GM03348 (cell line): ENCODE measurements around the gene BCOR.

Experiments used
- DNase-seq: peaks from one replicate; pipeline ENCODE4 v3.0.0; 2012; ENCODE audit warnings: low spot score

Gene BCOR

GRCh38 chrX:40098264-40099054 is 701 bp upstream of the BCOR start:
- peak; percentile 43 for DNase-seq

GRCh38 chrX:40097141-40097503 is 636 bp downstream of the BCOR start:
- peak; percentile 29 for DNase-seq

- peak; percentile 57 for DNase-seq
Observed at GRCh38 chrX:40096395-40097091, 1.2 kb downstream of the BCOR start.

GRCh38 chrX:40095583-40096394 is 2.0 kb downstream of the BCOR start:
- DNase-seq = peak; percentile 31

GRCh38 chrX:40094900-40095582 is 2.7 kb downstream of the BCOR start:
- no peak for DNase-seq

- DNase-seq = peak; percentile 47
Observed at GRCh38 chrX:40094041-40094899, 3.5 kb downstream of the BCOR start.

GRCh38 chrX:40093586-40093985 is 4.2 kb downstream of the BCOR start:
- no peak for DNase-seq

GRCh38 chrX:40092808-40093435 is 4.8 kb downstream of the BCOR start:
- no peak for DNase-seq

- no peak for DNase-seq
Observed at GRCh38 chrX:40091691-40092421, 5.9 kb downstream of the BCOR start.

- no peak for DNase-seq
Observed at GRCh38 chrX:40090961-40091360, 6.8 kb downstream of the BCOR start.

GRCh38 chrX:40090050-40090804 is 7.5 kb downstream of the BCOR start:
- peak; percentile 38 for DNase-seq

GRCh38 chrX:40088803-40089540 is 8.8 kb downstream of the BCOR start:
- DNase-seq = no peak

- no peak for DNase-seq
Observed at GRCh38 chrX:40088299-40088625, 9.5 kb downstream of the BCOR start.

GRCh38 chrX:40087425-40088298 is 10.1 kb downstream of the BCOR start:
- no peak for DNase-seq

- DNase-seq = no peak
Observed at GRCh38 chrX:40086569-40087335, 11.0 kb downstream of the BCOR start.

- no peak for DNase-seq
Observed at GRCh38 chrX:40085714-40086113, 12.0 kb downstream of the BCOR start.

GRCh38 chrX:40085102-40085551 is 12.6 kb downstream of the BCOR start:
- DNase-seq = peak; percentile 59
